Kidney glomerular epithelial cell (primary cell): ENCODE data around the gene MRPL51.
A peak's percentile ranks its signal among the peaks of the same experiment; 100 is the strongest.
"Not testable (repeated sequence)": the region's sequence is repeated elsewhere in the genome, so short reads cannot be mapped to it uniquely, and the experiment has no call there.

ENCODE experiments used
- DNase-seq: peaks from one replicate; lab custom pipeline; 2025; lab: John Stamatoyannopoulos, UW

MRPL51 gene

GRCh38 chr12:6532051-6532926 lies 39.2 kb upstream of the MRPL51 start:
- peak; percentile 94 for DNase-seq

- DNase-seq = no peak
Observed at GRCh38 chr12:6530576-6531260, 37.7 kb upstream of the MRPL51 start.

DNA sequence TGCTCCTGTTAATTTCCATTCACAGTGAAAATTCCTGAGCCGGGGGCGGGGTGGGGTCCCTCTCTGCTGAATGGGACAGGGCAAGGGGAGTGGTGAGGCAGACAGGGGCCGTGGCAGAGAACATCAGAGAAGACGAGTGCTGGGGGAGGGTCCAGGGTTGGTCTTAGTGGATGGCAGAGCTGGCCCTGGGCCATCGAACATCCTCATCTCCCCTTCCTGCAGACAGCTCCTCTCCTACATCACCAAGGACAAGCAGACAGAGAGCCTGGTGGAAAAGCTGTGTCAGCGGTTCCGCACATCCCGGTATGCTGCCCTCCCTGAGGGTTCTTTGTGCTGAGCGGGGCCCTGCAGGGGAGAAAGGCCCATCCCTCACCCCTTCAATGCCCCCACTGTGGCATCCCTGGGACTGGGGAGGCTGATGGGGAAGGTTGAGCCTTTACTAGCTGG lies 36.3 kb upstream of the MRPL51 start:
- no peak for DNase-seq

GRCh38 chr12:6528539-6529235 lies 35.6 kb upstream of the MRPL51 start:
- DNase-seq = no peak

GRCh38 chr12:6527711-6528110 lies 34.6 kb upstream of the MRPL51 start:
- DNase-seq = no peak

GRCh38 chr12:6526766-6527525 lies 33.9 kb upstream of the MRPL51 start:
- no peak for DNase-seq

- no peak for DNase-seq
Observed at GRCh38 chr12:6526201-6526600, 33.1 kb upstream of the MRPL51 start.

DNA sequence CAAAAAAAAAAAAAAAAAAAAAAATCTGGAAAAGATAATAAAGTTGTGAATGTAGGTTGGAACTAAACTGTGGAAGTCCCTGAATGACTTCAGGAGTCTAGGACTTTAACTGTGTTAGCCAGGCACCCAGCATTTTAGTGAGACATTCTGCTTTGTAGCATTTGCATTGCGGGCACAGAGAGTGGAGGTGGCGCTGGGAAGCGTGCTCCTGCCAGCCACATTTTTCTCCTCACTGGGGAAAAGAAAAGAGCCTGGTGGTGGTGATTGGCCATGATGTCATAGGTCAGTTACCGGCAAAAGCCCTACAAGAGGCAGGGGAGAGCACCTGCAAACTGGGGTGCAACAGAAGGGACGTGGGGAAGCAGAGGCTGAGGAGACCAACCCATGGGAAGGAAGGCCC lies 31.6 kb upstream of the MRPL51 start:
- DNase-seq = no peak

DNA sequence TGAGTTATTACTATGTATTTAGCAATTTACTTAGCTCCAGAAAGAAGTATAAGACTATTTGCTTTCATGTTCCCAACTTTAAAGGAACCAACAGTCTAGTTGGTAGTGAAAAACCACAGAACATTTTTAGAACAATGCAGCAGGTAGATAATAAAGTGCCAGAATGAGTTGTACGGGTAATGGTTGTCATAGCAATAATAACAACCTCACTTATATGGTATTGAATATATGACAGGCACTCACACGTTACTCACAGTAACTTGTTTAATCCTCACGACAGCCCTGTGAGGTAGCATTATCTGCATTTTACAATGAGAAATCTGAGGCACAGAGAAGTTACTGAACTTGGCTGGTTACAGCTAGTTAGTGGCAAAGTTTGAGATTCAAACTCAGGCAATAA lies 30.6 kb upstream of the MRPL51 start:
- DNase-seq = no peak

GRCh38 chr12:6522193-6522592 lies 29.1 kb upstream of the MRPL51 start:
- no peak for DNase-seq

- DNase-seq = no peak
Observed at GRCh38 chr12:6520186-6520585, 27.1 kb upstream of the MRPL51 start.

GRCh38 chr12:6508087-6508486 lies 15.0 kb upstream of the MRPL51 start:
- DNase-seq = no peak

DNA sequence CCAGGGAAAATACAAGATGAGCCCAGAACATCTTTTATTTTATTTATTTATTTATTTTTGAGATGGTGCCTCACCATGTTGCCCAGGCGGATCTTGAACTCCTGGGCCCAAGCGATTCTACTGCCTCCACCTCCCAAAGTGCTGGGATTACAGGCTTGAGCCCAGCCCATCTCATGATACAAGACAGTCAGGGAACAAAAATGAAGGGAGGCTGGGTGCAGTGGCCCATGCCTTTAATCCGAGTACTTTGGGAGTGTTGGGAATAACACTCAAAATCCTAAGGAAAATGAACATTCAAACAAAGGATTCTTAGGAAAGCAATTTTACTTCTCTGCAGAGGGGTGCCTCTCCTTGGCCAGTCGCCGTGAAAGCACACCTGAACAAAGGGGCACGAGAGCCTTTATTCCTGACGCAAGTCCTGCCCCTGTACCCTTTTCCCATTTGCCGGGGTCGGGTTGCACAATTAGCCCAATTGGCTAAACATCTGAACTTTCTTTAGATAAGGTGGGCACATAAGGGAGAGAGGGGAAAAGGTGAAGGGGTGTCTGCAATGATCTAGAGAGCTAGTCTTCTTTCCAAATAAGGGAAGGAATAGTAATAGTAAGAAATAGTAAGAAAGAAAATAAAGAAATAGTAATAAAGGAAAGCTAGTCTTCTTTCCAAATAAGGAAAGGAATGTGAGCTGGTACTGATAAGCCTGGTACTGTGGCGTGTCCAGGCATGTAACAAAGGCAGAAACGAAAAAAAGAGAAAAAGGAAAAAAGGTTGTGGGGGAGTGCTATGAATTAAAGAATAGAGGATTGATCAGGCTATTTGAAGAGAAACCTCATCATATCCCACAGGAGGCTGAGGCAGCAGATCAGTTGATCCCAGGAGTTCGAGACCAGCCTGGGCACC lies 14.3 kb upstream of the MRPL51 start:
- peak; percentile 25 for DNase-seq

GRCh38 chr12:6500466-6500865 lies 7.4 kb upstream of the MRPL51 start:
- no peak for DNase-seq

- DNase-seq = not testable (repeated sequence)
Observed at GRCh38 chr12:6497291-6497690, 4.2 kb upstream of the MRPL51 start.

DNA sequence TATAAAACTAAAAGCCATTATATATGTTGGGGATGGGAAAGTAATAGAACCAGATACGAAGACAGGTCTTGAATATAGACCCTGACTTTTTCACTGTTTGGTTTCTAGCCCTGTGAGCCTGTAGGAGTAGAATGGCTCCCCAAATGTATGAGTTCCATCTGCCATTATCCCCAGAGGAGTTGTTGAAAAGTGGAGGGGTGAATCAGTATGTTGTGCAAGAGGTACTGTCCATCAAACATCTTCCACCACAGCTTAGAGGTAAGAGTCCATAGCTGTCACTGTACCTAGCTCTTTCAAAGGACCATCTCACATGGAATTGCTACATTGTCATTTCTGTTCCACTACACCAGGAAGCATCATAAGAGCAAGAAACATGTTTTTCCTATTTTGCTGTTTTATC lies 1.9 kb upstream of the MRPL51 start:
- no peak for DNase-seq

- no peak for DNase-seq
Observed at GRCh38 chr12:6494258-6494743, 1.2 kb upstream of the MRPL51 start.

DNA sequence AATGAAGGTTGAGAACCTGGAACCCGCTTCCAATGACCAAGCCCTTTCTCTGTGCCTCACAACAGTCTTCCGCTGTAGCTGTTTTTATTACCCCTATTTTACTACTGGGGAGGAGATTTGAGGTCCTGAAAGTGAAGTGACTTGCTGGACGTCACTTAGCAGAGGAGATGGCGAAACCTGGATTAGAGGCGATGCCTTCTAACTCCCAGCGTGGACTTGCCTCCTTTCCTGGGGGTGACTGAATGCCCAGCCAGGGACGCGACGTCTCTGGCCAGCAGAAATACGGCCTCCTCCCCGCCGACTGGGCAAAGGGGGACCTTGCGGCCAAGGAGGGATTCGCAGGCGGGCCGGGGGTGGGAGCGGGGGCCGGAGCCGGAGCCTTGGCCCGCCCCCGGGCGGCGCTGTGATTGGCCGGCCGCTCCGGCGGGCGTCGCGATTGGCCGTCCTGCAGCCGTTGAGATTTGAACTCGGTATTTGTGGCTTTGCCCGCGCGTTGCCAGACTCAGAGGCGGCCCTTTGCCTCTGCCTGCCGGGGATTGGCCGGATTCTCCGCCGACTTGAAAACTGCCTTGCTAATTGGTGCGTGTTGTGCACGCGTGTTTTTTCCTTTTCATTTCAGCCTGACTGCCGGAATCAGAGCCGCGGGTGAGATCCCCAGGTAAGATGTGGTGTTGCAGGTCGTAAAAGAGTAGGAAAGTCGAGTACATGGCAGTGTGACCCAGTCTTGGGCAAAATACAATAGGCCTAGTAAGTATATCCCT lies 615 bp upstream of the MRPL51 start, which contains the start of gene NCAPD2:
Gene NCAPD2 (plus strand): TSS at position 606 of the 761 bp plus-strand sequence. CDS start 997 bp downstream, outside the sequence.
- DNase-seq = peak; percentile 94

DNA sequence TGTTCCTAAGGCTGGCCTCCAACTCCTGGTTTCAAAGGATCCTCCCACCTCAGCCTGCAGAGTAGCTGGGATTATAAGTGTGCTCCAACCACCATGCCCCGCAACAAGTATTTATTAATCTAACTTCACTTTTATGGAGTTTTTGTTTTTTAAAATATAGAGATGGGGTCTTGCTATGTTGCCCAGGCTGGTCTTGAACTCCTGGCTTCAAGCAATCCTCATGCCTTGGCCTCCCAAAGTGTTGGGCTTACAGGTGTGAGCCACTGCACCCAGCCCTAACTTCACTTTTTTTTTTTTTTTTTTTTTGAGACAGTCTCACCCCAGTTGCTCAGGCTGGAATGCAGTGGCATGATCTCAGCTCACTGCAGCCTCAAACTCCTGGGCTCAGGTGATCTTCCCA lies 2.4 kb downstream of the MRPL51 start:
- DNase-seq = not testable (repeated sequence)

GRCh38 chr12:6489449-6489848 lies 3.6 kb downstream of the MRPL51 start:
- DNase-seq = no peak
